ENCODE results near the gene N4BP2L2. TPM values are rescaled to one million over a fixed set of nuclear protein-coding genes. Genes with fewer than 3 reads are reported as not detected.

The N4BP2L2 gene
- polyA plus RNA-seq, 1 donor from 2014 or later = 317 TPM

DNA sequence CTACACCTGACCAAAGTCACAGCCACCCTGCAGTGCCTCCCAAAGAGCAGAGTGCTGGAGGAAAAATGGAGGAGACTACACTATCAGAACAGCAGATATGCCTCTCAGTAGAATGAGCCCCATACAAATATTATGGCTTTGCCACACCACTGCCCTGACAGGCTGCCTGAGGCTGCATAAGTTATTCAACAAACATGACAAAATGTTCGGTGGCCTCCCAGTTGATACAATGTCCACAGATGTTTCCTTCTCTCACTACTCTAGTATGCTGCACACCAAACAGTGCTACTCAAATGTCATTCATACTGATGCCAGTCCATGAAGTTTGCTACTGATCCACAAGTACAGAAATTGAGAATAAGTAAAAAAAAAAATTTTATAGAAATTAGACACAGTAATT is 41.0 kb downstream of the N4BP2L2 start:
- H3K4me3 ChIP-seq (ENCODE audit: low read length) = no peak overlapping the region
- no peaks in the 10 kb centered on the region for H4K20me1 ChIP-seq (ENCODE audit: insufficient read depth)
- H3K9me3 ChIP-seq (ENCODE audit: low read length) = no peaks in the 10 kb centered on the region
- no peaks in the 10 kb centered on the region for H3K79me2 ChIP-seq (replicated peaks; ENCODE audit: insufficient read depth, low read length)
- H3K9ac ChIP-seq (ENCODE audit: low read length) = no peak overlapping the region
- H3K36me3 ChIP-seq (ENCODE audit: insufficient read depth, low read length) = no peaks in the 10 kb centered on the region
- H3K27ac ChIP-seq (ENCODE audit: low read length) = no peak overlapping the region
- H3K4me2 ChIP-seq (ENCODE audit: low read length) = no peak overlapping the region
- no peak overlapping the region for H2AFZ ChIP-seq (ENCODE audit: low read depth, low read length)
- H3K9me2 ChIP-seq (ENCODE audit: insufficient read depth, low read length) = no peaks in the 10 kb centered on the region
- TF ChIP-seq EP300 (conservative IDR thresholded peaks at IDR 0.05; ENCODE audit: poor library complexity, severe bottlenecking) (no peak), TAF1 (IDR thresholded peaks at IDR 0.05; ENCODE audit: low read depth) (no peak), RAD21 (conservative IDR thresholded peaks at IDR 0.05) (no peak), SMC3 (conservative IDR thresholded peaks at IDR 0.05; ENCODE audit: poor library complexity) (no peak), REST (IDR thresholded peaks at IDR 0.05; ENCODE audit: borderline replicate concordance) (no peak), CTCF (IDR thresholded peaks at IDR 0.05; ENCODE audit: poor library complexity, severe bottlenecking) (no peak), POLR2AphosphoS5 (IDR thresholded peaks at IDR 0.05) (no peak), EZH2 (IDR thresholded peaks at IDR 0.05; ENCODE audit: borderline replicate concordance, insufficient read depth, low read length, poor library complexity, severe bottlenecking) (no peak), MXI1 (conservative IDR thresholded peaks at IDR 0.05; ENCODE audit: poor library complexity, severe bottlenecking) (no peak)
- H3F3A ChIP-seq (ENCODE audit: insufficient read depth, low read length, poor library complexity, severe bottlenecking) = no peaks in the 10 kb centered on the region
- H3K27me3 ChIP-seq (ENCODE audit: insufficient read depth, low read depth, low read length) = no peaks in the 10 kb centered on the region

- Histone ChIP-seq H4K20me1 (ENCODE audit: insufficient read depth) (no peaks in the 10 kb centered on the region), H3K36me3 (ENCODE audit: insufficient read depth, low read length) (no peaks in the 10 kb centered on the region), H3K9ac (ENCODE audit: low read length) (no peak overlapping the region), H3K4me3 (ENCODE audit: low read length) (no peak overlapping the region), H3K27ac (ENCODE audit: low read length) (no peak overlapping the region), H3K4me2 (ENCODE audit: low read length) (no peak overlapping the region), H2AFZ (ENCODE audit: low read depth, low read length) (no peak overlapping the region), H3K9me3 (ENCODE audit: low read length) (no peaks in the 10 kb centered on the region), H3F3A (ENCODE audit: insufficient read depth, low read length, poor library complexity, severe bottlenecking) (no peaks in the 10 kb centered on the region), H3K27me3 (ENCODE audit: insufficient read depth, low read depth, low read length) (no peaks in the 10 kb centered on the region), H3K9me2 (ENCODE audit: insufficient read depth, low read length) (no peaks in the 10 kb centered on the region), H3K79me2 (replicated peaks; ENCODE audit: insufficient read depth, low read length) (no peaks in the 10 kb centered on the region)
- no peak for TF ChIP-seq EZH2 (IDR thresholded peaks at IDR 0.05; ENCODE audit: borderline replicate concordance, insufficient read depth, low read length, poor library complexity, severe bottlenecking)
- no peak for TF ChIP-seq SMC3 (conservative IDR thresholded peaks at IDR 0.05; ENCODE audit: poor library complexity)
- no peak for TF ChIP-seq MXI1 (conservative IDR thresholded peaks at IDR 0.05; ENCODE audit: poor library complexity, severe bottlenecking)
Measured at GRCh38 chr13:32496599-32497160, 41.9 kb downstream of the N4BP2L2 start.

All from neural cell (in vitro differentiated cells).